AG09309 (cell line): ENCODE measurements around the gene NDUFV1.
"Not testable (repeated sequence)": the region's sequence is repeated elsewhere in the genome, so short reads cannot be mapped to it uniquely, and the experiment has no call there.

Experiments
- DNase-seq: peaks from one replicate; pipeline ENCODE4 v3.0.0-alpha.2; 2010; ENCODE audit warnings: low read depth
- H3K4me3 ChIP-seq: 2 replicates; pipeline ENCODE4 v1.5.1; 2011; ENCODE audit warnings: mild to moderate bottlenecking, low read depth, low read length, moderate library complexity; ENCODE audit not compliant: control insufficient read depth
- TF ChIP-seq, protein P1 (sequence below): IDR thresholded peaks from 2 replicates; pipeline ENCODE4 v1.5.1; 2011; ENCODE audit warnings: mild to moderate bottlenecking, low read depth, low read length, inconsistent platforms; ENCODE audit not compliant: insufficient read depth, control insufficient read depth; ENCODE audit errors: missing control alignments

The NDUFV1 gene

DNA sequence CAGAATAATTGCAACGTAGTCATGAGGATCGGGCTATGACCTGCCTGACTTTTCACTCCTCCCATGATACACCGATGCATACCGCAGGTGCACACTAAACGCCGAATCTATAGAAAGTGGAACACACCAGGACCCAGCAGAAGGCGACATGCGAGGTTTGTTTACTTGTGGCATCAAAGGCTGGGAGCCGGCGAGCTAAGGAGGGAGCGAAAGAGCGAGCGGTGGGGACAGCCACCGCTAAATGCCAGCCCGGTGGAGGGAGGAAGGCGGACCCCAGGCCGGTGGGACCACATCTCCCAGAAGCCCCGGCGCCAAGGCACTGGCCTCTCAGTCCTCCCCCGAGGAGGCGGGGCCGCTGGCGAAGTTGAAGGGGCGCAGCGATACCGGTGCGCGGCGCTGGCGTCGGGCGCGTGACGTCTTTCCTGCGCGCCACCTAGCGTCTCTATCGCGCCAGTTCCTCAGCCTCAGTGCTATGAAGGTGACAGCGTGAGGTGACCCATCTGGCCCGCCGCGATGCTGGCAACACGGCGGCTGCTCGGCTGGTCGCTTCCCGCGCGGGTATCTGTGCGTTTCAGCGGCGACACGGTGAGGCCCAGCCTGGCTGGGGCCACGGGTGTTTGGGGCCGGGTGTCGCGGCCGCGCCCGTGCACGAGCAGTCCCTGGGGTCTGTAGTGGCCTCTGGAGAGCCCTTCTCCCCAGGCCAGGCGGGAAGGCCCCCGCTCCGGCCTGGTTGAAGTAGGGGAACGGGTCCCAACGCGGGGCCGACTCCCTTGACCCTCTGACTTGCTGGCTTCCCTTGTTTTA, at the start of gene NDUFV1:
Gene NDUFV1, plus strand, starts transcription at position 445 of the 804 bp plus-strand sequence. Its CDS starts 69 bp downstream, at position 514.
- DNase-seq = peak; percentile 40
- H3K4me3 ChIP-seq = peak within 1 kb of the TSS; percentile 98
- TF ChIP-seq, protein P1, sequence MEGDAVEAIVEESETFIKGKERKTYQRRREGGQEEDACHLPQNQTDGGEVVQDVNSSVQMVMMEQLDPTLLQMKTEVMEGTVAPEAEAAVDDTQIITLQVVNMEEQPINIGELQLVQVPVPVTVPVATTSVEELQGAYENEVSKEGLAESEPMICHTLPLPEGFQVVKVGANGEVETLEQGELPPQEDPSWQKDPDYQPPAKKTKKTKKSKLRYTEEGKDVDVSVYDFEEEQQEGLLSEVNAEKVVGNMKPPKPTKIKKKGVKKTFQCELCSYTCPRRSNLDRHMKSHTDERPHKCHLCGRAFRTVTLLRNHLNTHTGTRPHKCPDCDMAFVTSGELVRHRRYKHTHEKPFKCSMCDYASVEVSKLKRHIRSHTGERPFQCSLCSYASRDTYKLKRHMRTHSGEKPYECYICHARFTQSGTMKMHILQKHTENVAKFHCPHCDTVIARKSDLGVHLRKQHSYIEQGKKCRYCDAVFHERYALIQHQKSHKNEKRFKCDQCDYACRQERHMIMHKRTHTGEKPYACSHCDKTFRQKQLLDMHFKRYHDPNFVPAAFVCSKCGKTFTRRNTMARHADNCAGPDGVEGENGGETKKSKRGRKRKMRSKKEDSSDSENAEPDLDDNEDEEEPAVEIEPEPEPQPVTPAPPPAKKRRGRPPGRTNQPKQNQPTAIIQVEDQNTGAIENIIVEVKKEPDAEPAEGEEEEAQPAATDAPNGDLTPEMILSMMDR = peak; percentile 49

DNA sequence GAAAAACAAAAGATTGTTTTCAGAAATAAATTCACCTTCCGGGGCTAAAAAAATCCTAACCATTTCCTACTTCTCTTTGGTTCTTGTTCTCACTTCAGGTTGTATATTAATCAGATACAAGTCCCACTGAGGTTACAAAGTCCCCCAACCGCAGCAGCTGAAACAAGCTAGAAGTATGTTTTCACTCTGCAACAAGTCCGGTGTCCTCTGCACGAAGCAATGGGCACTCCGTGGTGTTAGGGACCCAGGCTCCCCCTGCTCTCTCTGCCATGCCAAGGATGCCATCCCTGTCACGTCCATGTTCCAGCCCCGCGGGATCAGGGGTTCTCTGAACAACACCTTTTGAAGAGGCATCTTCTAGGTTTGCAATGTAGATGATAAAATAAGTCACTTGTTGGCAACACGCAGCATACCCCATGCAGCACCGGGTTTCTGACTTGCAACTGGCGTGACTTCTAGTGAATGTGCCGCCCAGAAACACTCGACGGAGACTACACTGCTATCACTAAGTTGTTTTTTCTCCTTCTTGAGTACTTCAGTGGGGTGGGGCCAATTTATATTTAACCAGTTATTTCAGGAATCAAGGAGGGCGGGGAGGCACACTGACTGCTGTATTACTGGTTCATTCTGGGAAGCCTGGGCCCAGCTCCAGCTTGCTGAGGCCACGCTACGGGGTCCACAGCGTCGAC, 48.5 kb upstream of the NDUFV1 start:
- TF ChIP-seq, protein P1 = no peak
- no peak overlapping the region for H3K4me3 ChIP-seq
- DNase-seq = no peak

DNA sequence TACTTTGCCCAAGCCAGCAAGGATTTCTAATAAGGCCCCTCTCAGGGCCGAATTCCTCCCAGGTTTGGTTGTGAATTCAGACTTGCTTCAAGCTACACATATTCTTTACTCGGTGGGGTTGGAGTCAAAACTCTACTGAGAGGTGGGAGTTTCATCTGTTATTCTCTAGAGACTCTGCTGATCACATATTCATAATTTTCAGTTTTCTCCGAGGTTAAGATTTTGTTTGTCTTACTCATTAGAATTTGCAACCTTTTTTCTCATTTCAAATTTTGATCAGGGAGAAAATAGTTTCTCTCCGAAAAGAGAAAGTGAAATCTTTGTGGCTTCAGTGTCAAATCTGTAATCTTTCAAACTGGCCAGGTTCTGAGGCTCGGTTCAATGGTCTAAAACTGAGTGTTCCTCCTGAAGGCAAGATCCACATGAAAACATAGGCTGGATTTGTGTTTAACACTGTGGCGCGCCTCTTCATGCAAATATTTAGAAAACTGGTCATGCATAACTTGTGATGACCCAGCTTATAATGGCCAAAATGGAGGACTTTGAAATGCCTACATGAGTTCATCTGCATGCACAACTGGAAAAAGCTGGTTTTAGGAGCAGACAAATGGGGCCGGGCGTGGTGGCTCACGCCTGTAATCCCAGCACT, 44.6 kb upstream of the NDUFV1 start:
- no peak for DNase-seq
- H3K4me3 ChIP-seq = no peak overlapping the region
- TF ChIP-seq, protein P1 = no peak

DNA sequence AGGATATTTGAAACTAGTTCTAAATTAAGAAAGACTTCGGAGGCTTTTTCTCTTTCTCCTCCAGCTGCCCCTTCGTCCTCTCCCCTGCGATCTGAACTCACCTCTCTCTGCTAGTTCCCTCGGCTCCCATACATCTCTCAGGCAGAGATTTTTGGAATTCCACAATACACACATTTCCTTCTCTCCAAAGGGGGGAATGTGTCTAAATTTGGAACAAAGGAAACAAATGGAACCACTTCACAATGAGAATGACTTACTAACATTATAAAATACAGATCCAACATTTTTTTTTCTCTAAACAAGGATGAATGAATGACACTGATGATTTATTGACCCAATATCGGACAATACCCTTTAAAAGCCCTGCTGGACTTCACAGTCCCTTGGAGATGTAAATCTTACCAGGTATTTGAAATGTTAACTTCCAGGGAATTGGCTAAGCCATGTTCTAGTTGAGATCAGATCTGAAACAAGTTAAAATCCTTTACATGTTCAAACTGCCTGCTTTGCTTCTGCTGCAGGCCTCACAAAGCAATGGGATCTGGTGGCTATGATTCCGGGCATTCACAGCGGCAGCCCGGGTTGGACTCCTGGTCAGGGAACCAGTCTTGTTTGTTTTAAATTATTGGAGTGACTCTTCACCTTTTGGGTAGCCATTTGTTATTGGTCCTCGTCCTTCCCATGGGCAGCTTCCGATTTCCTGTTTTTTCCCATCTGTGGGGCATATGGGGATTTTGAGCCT, 43.6 kb upstream of the NDUFV1 start:
- TF ChIP-seq, protein P1 = no peak
- no peak overlapping the region for H3K4me3 ChIP-seq
- no peak for DNase-seq

DNA sequence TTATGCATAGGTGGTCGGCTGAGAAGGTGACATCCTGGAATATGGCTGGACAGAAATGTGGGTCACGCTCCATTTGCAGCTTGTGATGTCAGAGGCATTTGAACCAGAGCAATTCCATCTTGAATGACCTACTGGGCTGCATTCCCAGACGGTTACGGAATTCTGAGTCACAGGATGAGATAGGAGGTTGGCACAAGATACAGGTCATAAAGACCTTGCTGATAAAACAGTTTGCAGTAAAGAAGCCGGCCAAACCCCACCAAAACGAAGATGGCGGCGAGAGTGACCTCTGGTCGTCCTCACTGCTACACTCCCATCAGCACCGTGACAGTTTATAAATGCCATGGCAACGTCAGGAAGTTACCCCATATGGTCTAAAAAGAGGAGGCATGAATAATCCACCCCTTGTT, 43.0 kb upstream of the NDUFV1 start:
- DNase-seq = peak; percentile 17
- not testable (repeated sequence) for H3K4me3 ChIP-seq

DNA sequence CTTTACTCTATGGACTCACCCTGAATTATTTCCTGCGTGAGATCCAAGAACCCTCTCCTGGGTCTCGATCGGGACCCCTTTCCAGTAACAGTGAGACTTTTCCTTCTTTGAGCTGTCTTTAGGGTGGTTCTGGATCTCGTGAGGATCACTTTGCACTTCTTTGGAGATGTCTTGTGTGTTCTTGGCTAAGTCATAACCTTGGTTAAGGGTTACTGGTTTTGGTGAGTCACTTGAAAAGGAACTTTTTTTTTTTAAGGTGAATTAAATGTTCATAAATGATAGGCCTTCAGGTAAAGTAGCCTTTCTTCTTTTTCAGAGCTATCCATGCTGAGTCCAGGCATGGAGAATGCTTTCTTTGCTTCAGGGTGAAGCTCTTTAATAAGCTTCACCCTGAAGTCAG, 42.5 kb upstream of the NDUFV1 start:
- no peak for DNase-seq
- TF ChIP-seq, protein P1 = no peak
- no peak overlapping the region for H3K4me3 ChIP-seq
